Parathyroid adenoma (tissue), 2 donors: ENCODE measurements around the gene PHKB.

Experiments used
- H2AFZ ChIP-seq: fragments of 300-600 bp; sonication (generic); one replicate; pipeline ENCODE4 v1.7.0; 2017; ENCODE audit warnings: antibody characterized with exemption, mild to moderate bottlenecking
- H3K27ac ChIP-seq: fragments of 300-600 bp; sonication (generic); one replicate; pipeline ENCODE4 v1.7.0; 2017
- H3K27me3 ChIP-seq: fragments of 300-600 bp; sonication (generic); one replicate; pipeline ENCODE4 v1.7.0; 2017; ENCODE audit warnings: low read length; ENCODE audit not compliant: control insufficient read depth, insufficient read depth
- H3K36me3 ChIP-seq: fragments of 300-600 bp; sonication (generic); one replicate; pipeline ENCODE4 v1.7.0; 2017; ENCODE audit warnings: low read length; ENCODE audit not compliant: control insufficient read depth, insufficient read depth
- H3K4me1 ChIP-seq: fragments of 300-600 bp; sonication (generic); one replicate; pipeline ENCODE4 v1.7.0; 2017; ENCODE audit warnings: control low read depth
- H3K4me2 ChIP-seq: fragments of 300-600 bp; sonication (generic); one replicate; pipeline ENCODE4 v1.7.0; 2017; ENCODE audit warnings: low read length
- H3K4me3 ChIP-seq: fragments of 300-600 bp; sonication (generic); one replicate; pipeline ENCODE4 v1.7.0; 2017; ENCODE audit warnings: low read depth, low read length
- H3K79me2 ChIP-seq: fragments of 300-600 bp; sonication (generic); one replicate; pipeline ENCODE4 v1.7.0; 2017; ENCODE audit warnings: control low read depth
- H3K9ac ChIP-seq: fragments of 300-600 bp; sonication (generic); one replicate; pipeline ENCODE4 v1.7.0; 2017; ENCODE audit warnings: mild to moderate bottlenecking
- H3K9me3 ChIP-seq: fragments of 300-600 bp; sonication (generic); one replicate; pipeline ENCODE4 v1.7.0; 2017; ENCODE audit warnings: low read length; ENCODE audit not compliant: control insufficient read depth
- TF ChIP-seq, protein P1 (sequence below): fragments of 300-600 bp; sonication (generic); IDR thresholded peaks from one replicate; pipeline ENCODE4 v1.7.0; 2017; ENCODE audit warnings: antibody characterized with exemption, mild to moderate bottlenecking
- donor health status: primary hyperparathyroidism.

PHKB gene

DNA sequence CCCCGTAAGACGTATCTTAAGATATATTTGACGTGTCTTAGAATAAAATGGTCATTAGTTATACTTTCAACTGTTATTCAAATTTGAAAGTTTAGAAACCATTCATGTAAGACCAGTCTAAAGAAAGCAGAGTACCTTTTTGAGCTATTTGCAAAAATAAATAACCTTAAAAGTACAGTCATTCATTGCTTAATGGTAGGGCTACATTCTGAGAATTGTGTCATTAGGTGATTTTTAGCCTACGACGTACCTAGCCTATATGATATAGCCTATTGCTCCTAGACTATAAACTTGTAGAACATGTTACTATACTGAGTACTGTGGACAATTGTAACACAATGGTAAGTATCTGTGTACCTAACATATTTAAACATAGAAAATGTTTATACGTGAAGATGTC, 139.2 kb downstream of the PHKB start:
- Histone ChIP-seq H3K36me3 (no peaks in the 10 kb centered on the region), H3K4me2 (no peak overlapping the region)

DNA sequence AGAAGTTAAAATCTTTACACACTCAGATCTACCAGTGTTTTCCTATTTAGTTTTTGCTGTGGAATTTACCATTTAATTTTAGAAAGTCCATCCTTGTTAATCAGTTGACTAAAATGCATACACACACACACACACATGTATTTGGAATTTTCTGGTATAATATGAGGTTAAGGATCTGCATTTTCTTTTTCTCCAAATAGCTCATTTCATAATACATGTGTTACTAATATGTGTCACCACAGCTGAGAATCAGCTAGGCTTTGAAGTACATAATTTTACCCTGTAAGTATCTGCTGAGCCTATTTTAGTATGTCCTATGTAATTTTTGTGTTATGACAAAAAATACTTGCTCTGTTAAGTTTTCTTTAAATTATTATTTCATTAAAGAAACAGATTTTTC, 143.2 kb downstream of the PHKB start:
- no peak overlapping the region for H2AFZ ChIP-seq
- H3K4me3 ChIP-seq = no peak overlapping the region
- no peak overlapping the region for H3K27ac ChIP-seq
- no peak overlapping the region for H3K4me2 ChIP-seq
- H3K27me3 ChIP-seq = no peaks in the 10 kb centered on the region
- H3K9me3 ChIP-seq = no peaks in the 10 kb centered on the region
- no peaks in the 10 kb centered on the region for H3K4me1 ChIP-seq
- H3K9ac ChIP-seq = no peak overlapping the region
- H3K79me2 ChIP-seq = peaks cover 6% of the 10 kb centered on the region
- TF ChIP-seq, protein P1, sequence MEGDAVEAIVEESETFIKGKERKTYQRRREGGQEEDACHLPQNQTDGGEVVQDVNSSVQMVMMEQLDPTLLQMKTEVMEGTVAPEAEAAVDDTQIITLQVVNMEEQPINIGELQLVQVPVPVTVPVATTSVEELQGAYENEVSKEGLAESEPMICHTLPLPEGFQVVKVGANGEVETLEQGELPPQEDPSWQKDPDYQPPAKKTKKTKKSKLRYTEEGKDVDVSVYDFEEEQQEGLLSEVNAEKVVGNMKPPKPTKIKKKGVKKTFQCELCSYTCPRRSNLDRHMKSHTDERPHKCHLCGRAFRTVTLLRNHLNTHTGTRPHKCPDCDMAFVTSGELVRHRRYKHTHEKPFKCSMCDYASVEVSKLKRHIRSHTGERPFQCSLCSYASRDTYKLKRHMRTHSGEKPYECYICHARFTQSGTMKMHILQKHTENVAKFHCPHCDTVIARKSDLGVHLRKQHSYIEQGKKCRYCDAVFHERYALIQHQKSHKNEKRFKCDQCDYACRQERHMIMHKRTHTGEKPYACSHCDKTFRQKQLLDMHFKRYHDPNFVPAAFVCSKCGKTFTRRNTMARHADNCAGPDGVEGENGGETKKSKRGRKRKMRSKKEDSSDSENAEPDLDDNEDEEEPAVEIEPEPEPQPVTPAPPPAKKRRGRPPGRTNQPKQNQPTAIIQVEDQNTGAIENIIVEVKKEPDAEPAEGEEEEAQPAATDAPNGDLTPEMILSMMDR = no peak
- no peaks in the 10 kb centered on the region for H3K36me3 ChIP-seq

More for the DNA sequence above, 139.2 kb downstream of the PHKB start:
- Histone ChIP-seq H3K27me3 (no peaks in the 10 kb centered on the region), H3K4me3 (no peak overlapping the region), H3K9ac (no peak overlapping the region), H3K27ac (no peak overlapping the region), H3K79me2 (no peaks in the 10 kb centered on the region), H3K4me1 (no peaks in the 10 kb centered on the region), H3K9me3 (no peaks in the 10 kb centered on the region), H2AFZ (no peak overlapping the region)
- TF ChIP-seq, protein P1 = no peak

DNA sequence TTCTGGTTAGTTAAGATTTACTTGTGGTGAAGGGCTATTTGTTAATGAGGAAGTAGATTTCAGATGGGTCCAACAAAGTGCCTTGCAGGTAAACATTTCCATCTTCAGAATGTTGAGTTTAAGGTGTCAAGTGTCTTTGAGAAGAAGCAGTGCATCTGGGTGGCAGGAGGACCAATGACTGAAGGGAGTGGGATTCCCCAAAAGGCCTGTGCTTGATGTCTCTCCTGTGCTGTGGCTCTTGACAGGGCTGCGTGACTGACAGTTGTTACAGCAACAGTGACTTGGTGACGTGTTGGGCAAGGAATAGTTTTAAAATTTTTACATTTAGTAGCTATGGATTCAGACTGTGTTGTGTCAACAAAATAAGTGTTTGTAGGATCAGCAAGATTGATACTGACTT, 149.9 kb downstream of the PHKB start:
- Histone ChIP-seq H3K9ac (no peak overlapping the region), H3K9me3 (no peaks in the 10 kb centered on the region), H3K27ac (no peak overlapping the region), H2AFZ (no peak overlapping the region), H3K4me3 (no peak overlapping the region), H3K79me2 (peaks cover 9% of the 10 kb centered on the region), H3K4me2 (no peak overlapping the region), H3K27me3 (no peaks in the 10 kb centered on the region), H3K4me1 (no peaks in the 10 kb centered on the region), H3K36me3 (no peaks in the 10 kb centered on the region)
- TF ChIP-seq, protein P1 = no peak

DNA sequence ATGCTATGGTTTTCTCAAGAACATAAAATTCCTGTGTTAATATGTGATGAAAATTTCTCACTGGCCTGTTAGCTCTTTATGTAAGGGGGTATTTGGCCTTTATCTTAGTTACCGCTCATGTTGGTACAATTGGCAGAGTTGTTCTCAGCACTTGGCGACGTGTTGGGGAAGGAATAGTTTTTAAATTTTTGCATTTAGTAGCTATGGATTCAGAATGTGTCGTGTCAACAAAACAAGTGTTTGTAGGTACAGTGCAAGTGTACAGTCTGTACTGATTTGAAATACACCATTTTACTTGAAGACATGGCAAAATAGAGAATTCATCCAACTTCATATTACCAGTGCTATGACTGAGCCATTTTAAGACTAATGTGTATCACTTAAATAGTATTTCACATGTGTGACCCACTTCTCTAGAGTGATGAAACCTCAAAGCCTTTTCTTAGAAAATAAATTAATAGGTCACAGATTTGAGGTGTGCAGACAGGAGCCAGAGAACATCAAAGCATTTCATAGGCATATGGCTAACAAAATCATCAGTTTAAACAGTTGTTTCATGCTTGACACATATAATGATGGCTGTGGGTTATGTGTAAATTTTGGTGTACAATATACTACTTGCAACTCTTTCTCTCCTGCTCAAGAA, 150.8 kb downstream of the PHKB start:
- Histone ChIP-seq H3K4me3 (no peak overlapping the region), H3K9ac (no peak overlapping the region), H3K27me3 (no peaks in the 10 kb centered on the region), H3K27ac (no peak overlapping the region), H2AFZ (no peak overlapping the region), H3K36me3 (no peaks in the 10 kb centered on the region), H3K4me1 (no peaks in the 10 kb centered on the region), H3K79me2 (peaks cover 9% of the 10 kb centered on the region), H3K9me3 (no peaks in the 10 kb centered on the region), H3K4me2 (no peak overlapping the region)
- TF ChIP-seq, protein P1 = no peak

DNA sequence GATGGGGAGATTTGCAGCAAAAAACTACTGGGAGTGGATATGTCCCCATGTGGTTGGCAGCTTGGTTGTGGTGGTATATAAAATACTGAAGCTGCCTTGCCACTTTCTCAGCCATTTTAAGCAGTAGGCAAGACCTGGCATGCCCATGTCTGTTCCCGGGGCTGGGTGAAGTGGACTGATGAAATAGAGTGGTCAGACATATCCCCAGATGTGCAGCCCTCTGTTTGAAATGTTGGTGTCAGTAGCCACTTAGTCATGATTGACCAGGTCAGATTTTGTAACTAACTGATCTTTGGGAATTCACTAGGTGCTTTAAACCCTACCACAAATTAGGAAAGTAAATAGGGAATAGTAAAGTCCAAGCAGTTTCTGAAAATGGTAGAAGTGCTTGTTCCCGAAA, 151.6 kb downstream of the PHKB start:
- Histone ChIP-seq H3K9ac (no peak overlapping the region), H3K4me3 (no peak overlapping the region), H3K4me2 (no peak overlapping the region), H2AFZ (no peak overlapping the region), H3K79me2 (peaks cover 9% of the 10 kb centered on the region), H3K36me3 (no peaks in the 10 kb centered on the region), H3K27me3 (no peaks in the 10 kb centered on the region), H3K27ac (no peak overlapping the region), H3K9me3 (no peaks in the 10 kb centered on the region), H3K4me1 (no peaks in the 10 kb centered on the region)
- TF ChIP-seq, protein P1 = no peak
